Measurements from ENCODE around the gene CLEC4G. TPM values are rescaled to one million over a fixed set of nuclear protein-coding genes. Genes with fewer than 3 reads are reported as not detected.

CLEC4G gene
- total and polyA plus RNA-seq, 2 of the 8 experiments (the other 6 are each of a cell fraction or from before 2014, with no cell fraction given) = 0.35 to 2.9 TPM

DNA sequence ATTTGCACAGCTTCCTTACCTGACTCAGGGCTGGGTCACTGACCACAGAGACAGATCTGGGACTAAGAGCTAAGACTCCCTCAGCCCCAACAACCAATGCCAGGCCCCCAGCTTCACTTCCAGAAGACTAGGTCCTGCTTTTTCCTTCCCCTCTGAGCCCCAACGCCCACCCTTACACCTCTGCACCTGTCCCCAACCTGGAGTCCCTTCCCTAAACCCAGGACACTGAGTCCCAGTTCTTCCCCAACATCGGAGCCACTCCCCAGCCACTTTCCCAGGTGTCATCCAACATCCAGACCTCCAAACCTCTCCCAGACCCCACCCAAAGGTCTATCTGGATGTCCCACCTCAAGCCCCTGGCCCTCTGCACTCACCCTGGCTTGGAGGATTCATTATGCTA lies 32.9 kb downstream of the CLEC4G start (continued):
- no peak for TF ChIP-seq TBP (IDR thresholded peaks at IDR 0.05; ENCODE audit: low read depth, low read length)

Measured in H1 (cell line).